OCI-LY7 (cell line): ENCODE measurements around the gene ASB2. TPM values are rescaled to one million over a fixed set of nuclear protein-coding genes. Genes with fewer than 3 reads are reported as not detected.

Experiments
- BruUV-seq: library from RNA; stranded (reverse); fragments of 400-500 nt; replicated peaks from 2 replicates; lab custom pipeline; 2021; lab: Mats Ljungman, UMichigan
- CTCF ChIA-PET: fragments of 300-600 bp; sonication (Branson Sonifier 250); formaldehyde crosslinking; loops from one replicate; lab custom pipeline; 2022; ENCODE audit warnings: antibody characterized with exemption; ENCODE audit not compliant: unreplicated experiment; lab: Charles Lee
- POLR2A ChIA-PET: fragments of 300-600 bp; sonication (Branson Sonifier 250); formaldehyde crosslinking; loops from one replicate; lab custom pipeline; 2022; ENCODE audit warnings: antibody characterized with exemption; lab: Charles Lee
- DNase-seq: peaks from one replicate; pipeline ENCODE4 v3.0.0-alpha.2; 2015; ENCODE audit warnings: low spot score
- H2AFZ ChIP-seq: fragments of 200-600 bp; sonication (generic), shearing (Covaris generic); 2 replicates; pipeline ENCODE4 v1.6.1; 2014; ENCODE audit warnings: mild to moderate bottlenecking, antibody characterized with exemption, low read length, moderate library complexity
- H3K27ac ChIP-seq: fragments of 200-600 bp; sonication (generic); 2 replicates; pipeline ENCODE4 v1.5.1; 2014; ENCODE audit warnings: mixed run types, low read depth, mild to moderate bottlenecking, moderate library complexity, low read length, inconsistent platforms; ENCODE audit not compliant: poor library complexity, severe bottlenecking
- H3K36me3 ChIP-seq: fragments of 200-600 bp; sonication (generic); 2 replicates; pipeline ENCODE4 v1.6.1; 2014; ENCODE audit warnings: mild to moderate bottlenecking, antibody characterized with exemption, low read length, moderate library complexity, mixed read lengths; ENCODE audit not compliant: insufficient read depth
- H3K4me1 ChIP-seq: fragments of 200-600 bp; sonication (generic); 2 replicates; pipeline ENCODE4 v1.5.1; 2014; ENCODE audit warnings: mild to moderate bottlenecking, low read length; ENCODE audit not compliant: insufficient read depth, poor library complexity, severe bottlenecking
- H3K4me2 ChIP-seq: fragments of 200-600 bp; sonication (generic); 2 replicates; pipeline ENCODE4 v1.6.1; 2014; ENCODE audit warnings: mild to moderate bottlenecking, low read length
- H3K4me3 ChIP-seq: fragments of 200-600 bp; sonication (generic); 2 replicates; pipeline ENCODE4 v1.5.1; 2014; ENCODE audit warnings: mild to moderate bottlenecking, low read depth, low read length; ENCODE audit not compliant: poor library complexity, severe bottlenecking
- H3K79me2 ChIP-seq: fragments of 200-600 bp; sonication (generic); 2 replicates; pipeline ENCODE4 v1.6.1; 2016; ENCODE audit warnings: low read depth, mild to moderate bottlenecking, low read length, moderate library complexity, mixed read lengths; ENCODE audit not compliant: insufficient read depth
- H3K9me2 ChIP-seq: fragments of 200-600 bp; sonication (generic); 2 replicates; pipeline ENCODE4 v1.6.1; 2016; ENCODE audit warnings: mild to moderate bottlenecking, low read length, mixed read lengths; ENCODE audit not compliant: insufficient read depth
- H3K9me3 ChIP-seq: fragments of 200-600 bp; sonication (generic); 2 replicates; pipeline ENCODE4 v1.6.1; 2014; ENCODE audit warnings: mild to moderate bottlenecking, mixed run types, low read length, mixed read lengths
- H4K20me1 ChIP-seq: fragments of 200-600 bp; sonication (generic); 2 replicates; pipeline ENCODE4 v1.6.1; 2014; ENCODE audit warnings: mild to moderate bottlenecking, antibody characterized with exemption, low read length, moderate library complexity, mixed read lengths; ENCODE audit not compliant: insufficient read depth
- CTCF ChIP-seq: fragments of 200-600 bp; sonication (generic); conservative IDR thresholded peaks from 2 replicates; pipeline ENCODE4 v1.5.1; 2014; ENCODE audit warnings: mild to moderate bottlenecking, antibody characterized with exemption, low read length, moderate library complexity, mixed read lengths
- EZH2phosphoT487 ChIP-seq: fragments of 200-600 bp; sonication (generic); IDR thresholded peaks from 2 replicates; pipeline ENCODE4 v1.6.1; 2018; ENCODE audit warnings: low read depth, borderline replicate concordance, mild to moderate bottlenecking, mixed run types, antibody characterized with exemption, low read length, moderate library complexity, mixed read lengths
- intact Hi-C: fragments of 100-400 bp; cut with micrococcal nuclease; formaldehyde crosslinking; loops from one replicate; pipeline ENCODE4 v1.10.0; 2022; ENCODE audit not compliant: unreplicated experiment
- total RNA-seq, 2 experiments: library from RNA; depleted of rRNA in 1 of 2; stranded (reverse); fragments of >200 nt in 1 of 2; shearing (Covaris generic) in 1 of 2; gene quantifications; 2 replicates each; pipeline ENCODE4 v1.2.3, GENCODE V29; 2014 to 2022

The ASB2 gene
- total RNA-seq, 2 experiments from 2014 or later = 21.7 to 23.6 TPM

DNA sequence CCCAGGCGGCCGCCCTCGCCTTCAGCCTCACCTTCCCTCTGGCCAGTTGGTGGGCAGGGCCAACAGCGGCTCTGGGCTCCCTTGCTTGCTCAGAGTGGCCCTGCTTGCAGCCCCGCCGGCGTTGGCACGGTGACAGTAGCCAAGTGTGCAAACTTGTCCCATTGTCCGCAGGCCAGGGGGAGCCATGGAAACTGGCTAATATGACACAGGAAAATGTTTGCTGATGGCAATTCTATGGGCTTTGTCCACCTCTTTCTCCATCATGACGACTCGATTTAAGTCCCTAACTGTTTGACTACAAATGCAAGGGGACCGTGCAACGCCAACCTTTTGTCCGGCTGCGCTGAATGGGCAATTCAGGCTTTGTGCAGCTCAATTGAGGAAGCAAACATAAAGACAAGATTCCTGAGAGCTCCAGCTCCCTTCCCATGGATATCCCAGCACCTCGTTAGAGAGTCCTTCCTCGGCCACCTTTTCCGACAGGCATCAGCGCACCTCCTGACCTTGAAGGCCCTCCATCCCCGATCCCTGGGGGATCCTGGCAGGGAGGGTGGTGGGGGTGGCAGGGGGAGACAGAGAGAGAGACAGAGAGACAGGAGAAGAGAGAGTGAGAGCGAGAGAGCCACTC, 50.0 kb downstream of the ASB2 start:
- no peaks in the 10 kb centered on the region for H3K36me3 ChIP-seq
- ChIA-PET POLR2A (interaction anchor here (0.6 kb wide), 1 partner anchor 1920 kb away, joined by 3 read pairs; no protein-coding TSS in a partner anchor), CTCF (no interaction called here)
- H3K4me3 ChIP-seq = no peak overlapping the region
- no peak overlapping the region for H2AFZ ChIP-seq
- no peaks in the 10 kb centered on the region for H3K9me2 ChIP-seq
- no TSS peak for BruUV-seq
- no peaks in the 10 kb centered on the region for H3K9me3 ChIP-seq
- no peak overlapping the region for H3K27ac ChIP-seq
- DNase-seq = no peak
- intact Hi-C loops = no loop called here
- no peaks in the 10 kb centered on the region for H3K79me2 ChIP-seq
- no peak for TF ChIP-seq EZH2phosphoT487
- TF ChIP-seq CTCF = no peak
- no peaks in the 10 kb centered on the region for H4K20me1 ChIP-seq
- H3K4me2 ChIP-seq = no peak overlapping the region
- peaks cover 3% of the 10 kb centered on the region for H3K4me1 ChIP-seq

- intact Hi-C loops = no loop called here
- peaks cover 3% of the 10 kb centered on the region for H3K4me1 ChIP-seq
- CTCF ChIA-PET = no interaction called here
- H2AFZ ChIP-seq = no peak overlapping the region
- H3K27ac ChIP-seq = no peak overlapping the region
- no peaks in the 10 kb centered on the region for H3K9me3 ChIP-seq
- H3K79me2 ChIP-seq = no peaks in the 10 kb centered on the region
- no peaks in the 10 kb centered on the region for H3K36me3 ChIP-seq
- TF ChIP-seq CTCF (no peak), EZH2phosphoT487 (no peak)
- no peak for DNase-seq
- no peaks in the 10 kb centered on the region for H4K20me1 ChIP-seq
- H3K4me2 ChIP-seq = no peak overlapping the region
- H3K4me3 ChIP-seq = no peak overlapping the region
- POLR2A ChIA-PET = no interaction called here
- BruUV-seq = no TSS peak
- H3K9me2 ChIP-seq = no peaks in the 10 kb centered on the region
These were observed 50.9 kb downstream of the ASB2 start for GRCh38 chr14:93925374-93925895.
